NCI-H2029 treated with DMSO at 0.1 percent for 48 hours (cell line): ENCODE data around the gene PSMA8.
"Not testable (repeated sequence)": the region's sequence is repeated elsewhere in the genome, so short reads cannot be mapped to it uniquely, and the experiment has no call there.

Experiments
- DNase-seq: peaks from one replicate; lab custom pipeline; 2025; lab: John Stamatoyannopoulos, UW

PSMA8 gene

DNA sequence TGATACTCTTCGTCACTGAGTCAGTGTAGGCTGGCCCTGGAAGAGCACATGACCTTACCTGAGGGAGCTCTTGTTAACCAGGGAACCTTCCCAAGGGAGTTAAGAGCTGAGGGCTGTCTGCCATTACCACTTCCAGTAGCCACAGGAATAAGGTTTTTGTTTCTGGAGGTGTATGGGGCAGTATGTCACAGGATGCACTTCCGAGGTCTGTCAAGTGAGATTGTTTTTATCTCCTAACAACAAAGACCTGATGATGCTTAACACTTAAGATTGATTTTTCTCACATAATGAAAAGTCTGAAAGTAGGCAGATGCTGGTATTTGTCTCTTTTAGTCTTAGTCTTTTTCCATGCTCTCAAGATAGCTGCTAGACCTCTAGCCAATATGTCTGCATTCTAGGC lies 41.8 kb downstream of the PSMA8 start:
- DNase-seq, result no peak

DNA sequence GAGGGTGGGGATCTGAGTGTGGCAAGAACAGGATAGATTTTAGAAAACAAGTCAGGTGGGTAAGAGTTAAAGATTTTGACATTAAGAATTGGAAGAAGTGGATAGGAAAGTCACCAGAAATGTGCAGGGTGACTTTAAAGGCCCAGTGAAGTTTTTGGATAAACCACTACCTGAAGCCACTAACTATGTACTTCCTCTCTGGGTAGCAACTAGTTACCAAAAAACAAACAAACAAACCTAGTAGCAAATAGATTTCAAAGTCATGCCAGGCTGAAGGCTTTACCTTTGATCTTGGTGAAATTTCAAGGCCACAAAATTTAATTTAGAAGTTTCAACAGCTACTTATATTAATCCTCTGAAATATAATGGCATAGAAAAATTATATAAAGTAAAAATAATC lies 42.5 kb downstream of the PSMA8 start:
- DNase-seq, result no peak

GRCh38 chr18:26181343-26181826 lies 47.7 kb downstream of the PSMA8 start:
- DNase-seq, result no peak

- DNase-seq, result no peak
These were observed 49.9 kb downstream of the PSMA8 start for GRCh38 chr18:26183395-26184112.

DNA sequence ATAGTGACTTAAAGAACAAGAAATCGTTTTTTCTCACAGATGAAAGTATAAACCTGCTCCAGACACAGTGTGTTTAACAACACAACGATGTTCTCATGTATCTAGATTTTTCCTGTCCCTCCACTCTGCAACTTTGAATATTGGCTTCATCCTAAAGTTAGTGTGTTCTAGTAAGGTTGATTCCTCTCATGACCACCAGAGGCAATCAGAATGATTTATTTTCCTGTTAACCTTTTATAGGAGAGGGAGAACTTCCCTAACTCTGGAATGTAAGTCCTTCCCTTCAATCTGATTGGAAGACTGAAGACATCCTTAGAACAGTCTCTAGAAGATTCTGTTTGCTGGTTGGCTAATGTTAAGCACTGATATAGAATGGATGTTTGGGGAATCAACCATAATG lies 51.6 kb downstream of the PSMA8 start:
- DNase-seq, result no peak

DNA sequence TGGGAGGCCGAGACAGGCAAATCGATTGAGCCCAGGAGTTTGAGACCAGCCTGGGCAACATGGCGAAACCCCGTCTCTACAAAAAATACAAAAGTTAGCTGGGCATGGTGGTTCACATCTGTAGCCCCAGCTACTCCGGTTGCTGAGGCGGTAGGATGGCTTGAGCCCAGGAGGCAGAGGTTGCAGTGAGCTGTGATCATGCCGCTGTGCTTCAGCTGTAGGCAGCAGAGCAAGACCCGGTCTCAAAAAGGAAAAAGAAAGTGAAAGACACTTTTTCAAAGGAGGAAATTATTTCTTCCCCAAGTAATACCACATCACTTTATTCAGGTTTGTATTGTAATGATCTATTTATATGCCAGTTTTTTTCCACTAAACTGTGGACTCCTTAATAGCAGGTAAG lies 56.8 kb downstream of the PSMA8 start:
- DNase-seq, result no peak

DNA sequence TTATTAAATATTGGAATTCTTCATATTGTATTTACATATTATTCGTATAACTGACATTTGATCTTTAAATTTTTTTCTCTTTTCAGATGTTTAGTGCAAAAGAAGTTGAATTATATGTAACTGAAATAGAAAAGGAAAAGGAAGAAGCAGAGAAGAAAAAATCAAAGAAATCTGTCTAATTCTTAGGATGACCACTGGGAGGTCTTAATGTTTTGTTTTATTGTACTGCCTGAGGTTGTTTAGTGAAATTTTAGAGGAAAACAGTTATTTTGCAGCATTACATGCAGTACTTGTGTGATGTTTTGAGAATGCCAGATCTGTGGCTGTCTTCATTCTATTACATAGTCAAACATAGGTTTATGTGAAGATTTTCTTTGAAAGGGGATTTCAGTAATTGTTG lies 58.6 kb downstream of the PSMA8 start:
- DNase-seq, result no peak

- DNase-seq, result no peak
These were observed 62.9 kb downstream of the PSMA8 start for GRCh38 chr18:26196605-26197004.

DNA sequence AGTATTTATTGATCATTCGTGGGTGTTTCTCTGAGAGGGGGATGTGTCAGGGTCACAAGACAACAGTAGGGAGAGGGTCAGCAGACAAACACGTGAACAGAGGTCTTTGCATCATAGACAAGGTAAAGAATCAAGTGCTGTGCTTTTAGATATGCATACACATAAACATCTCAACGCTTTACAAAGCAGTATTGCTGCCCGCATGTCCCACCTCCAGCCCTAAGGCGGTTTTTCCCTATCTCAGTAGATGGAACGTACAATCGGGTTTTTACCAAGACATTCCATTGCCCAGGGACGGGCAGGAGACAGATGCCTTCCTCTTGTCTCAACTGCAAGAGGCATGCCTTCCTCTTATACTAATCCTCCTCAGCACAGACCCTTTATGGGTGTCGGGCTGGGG lies 68.3 kb downstream of the PSMA8 start:
- DNase-seq, result not testable (repeated sequence)

DNA sequence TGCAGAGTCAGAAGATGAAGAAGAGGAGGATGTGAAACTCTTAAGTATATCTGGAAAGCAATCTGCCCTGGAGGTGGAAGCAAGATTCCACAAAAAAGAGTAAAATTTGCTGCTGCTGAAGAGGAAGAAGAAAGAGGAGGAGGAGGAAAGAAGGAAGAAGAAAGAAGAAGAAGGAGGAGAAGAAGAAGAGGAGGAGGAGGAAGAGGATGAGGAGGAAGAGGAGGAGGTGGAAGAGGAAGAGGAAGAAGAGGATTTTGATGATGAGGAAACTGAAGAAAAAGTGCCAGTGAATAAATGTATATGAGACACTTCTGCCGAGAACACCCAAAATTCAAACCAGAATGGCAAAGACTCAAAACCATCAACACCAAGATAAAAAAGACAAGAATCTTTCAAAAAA lies 71.6 kb downstream of the PSMA8 start:
- DNase-seq, result no peak

DNA sequence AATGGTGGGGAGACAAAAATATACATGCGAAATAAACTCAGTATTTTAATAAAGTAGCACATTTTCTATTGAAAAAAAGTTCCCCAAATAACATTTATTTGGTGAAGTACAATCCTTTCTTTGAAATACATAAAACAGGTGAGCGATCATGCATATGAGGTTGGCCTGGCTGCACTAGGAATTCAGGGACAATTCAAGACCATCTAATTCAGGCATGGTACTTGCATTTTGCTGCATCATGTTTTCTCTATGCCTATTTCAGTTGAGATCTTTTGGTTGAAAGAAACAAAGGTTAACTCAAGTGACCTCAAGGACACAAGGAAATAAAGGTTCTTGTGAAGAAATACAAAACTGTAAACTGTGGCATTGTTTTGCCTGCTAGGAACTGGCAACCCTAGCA lies 72.8 kb downstream of the PSMA8 start:
- no peak for DNase-seq

DNA sequence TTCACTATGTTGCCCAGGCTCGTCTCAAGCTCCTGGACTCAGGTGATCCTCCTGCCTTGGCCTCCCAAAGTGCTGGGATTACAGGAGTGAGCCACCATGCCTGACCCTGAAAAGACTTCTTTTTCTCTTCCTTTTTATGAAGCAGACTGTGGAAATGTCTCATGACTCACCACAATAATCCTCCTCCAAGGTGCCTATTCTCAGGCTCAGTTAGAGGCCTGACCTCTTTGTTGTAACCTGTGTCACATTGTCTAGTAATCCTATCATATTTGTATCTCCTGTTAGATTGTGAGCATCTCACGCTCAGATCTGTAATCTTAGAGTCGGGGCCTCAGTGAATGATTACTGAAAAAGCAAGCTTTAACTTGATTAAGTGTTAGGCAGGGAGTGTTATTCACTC lies 74.3 kb downstream of the PSMA8 start:
- DNase-seq, result no peak

GRCh38 chr18:26208977-26209376 lies 75.3 kb downstream of the PSMA8 start:
- DNase-seq, result no peak

DNA sequence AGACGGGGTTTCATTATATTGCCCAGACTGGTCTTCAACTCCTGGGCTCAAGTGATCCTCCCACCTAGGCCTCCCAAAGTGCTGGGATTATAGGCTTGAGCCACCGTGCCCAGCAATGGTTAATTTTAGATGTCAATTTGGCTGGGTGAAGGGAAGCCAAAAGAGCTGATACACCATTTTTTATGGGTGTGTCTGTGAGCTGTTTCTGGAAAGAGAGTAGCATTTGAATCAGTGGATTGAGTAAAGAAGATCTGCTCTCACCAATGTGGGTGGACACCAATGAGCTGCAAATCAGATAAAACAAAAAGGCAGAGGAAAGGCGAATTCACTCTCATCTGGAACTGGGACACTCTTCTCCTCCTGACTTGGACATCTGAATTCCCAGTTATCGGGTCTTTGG lies 76.5 kb downstream of the PSMA8 start:
- DNase-seq, result no peak

- no peak for DNase-seq
These were observed 81.7 kb downstream of the PSMA8 start for GRCh38 chr18:26215247-26215970.

- DNase-seq, result no peak
These were observed 91.5 kb downstream of the PSMA8 start for GRCh38 chr18:26225022-26225693.

DNA sequence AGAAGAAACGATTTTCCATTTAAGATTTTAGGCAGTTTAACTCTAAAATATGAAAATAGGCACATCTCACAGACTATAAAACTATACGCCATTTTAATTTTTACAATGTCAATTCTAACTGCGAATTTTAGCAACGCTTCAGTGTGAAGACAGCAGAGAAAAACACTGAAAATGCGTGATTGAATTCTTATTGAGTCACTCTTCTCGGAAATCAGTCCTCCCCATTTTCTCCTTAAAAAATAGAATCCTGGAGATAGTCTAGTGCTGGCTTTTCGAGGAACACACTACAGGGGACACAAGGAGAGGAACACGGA lies 92.2 kb downstream of the PSMA8 start:
- no peak for DNase-seq

DNA sequence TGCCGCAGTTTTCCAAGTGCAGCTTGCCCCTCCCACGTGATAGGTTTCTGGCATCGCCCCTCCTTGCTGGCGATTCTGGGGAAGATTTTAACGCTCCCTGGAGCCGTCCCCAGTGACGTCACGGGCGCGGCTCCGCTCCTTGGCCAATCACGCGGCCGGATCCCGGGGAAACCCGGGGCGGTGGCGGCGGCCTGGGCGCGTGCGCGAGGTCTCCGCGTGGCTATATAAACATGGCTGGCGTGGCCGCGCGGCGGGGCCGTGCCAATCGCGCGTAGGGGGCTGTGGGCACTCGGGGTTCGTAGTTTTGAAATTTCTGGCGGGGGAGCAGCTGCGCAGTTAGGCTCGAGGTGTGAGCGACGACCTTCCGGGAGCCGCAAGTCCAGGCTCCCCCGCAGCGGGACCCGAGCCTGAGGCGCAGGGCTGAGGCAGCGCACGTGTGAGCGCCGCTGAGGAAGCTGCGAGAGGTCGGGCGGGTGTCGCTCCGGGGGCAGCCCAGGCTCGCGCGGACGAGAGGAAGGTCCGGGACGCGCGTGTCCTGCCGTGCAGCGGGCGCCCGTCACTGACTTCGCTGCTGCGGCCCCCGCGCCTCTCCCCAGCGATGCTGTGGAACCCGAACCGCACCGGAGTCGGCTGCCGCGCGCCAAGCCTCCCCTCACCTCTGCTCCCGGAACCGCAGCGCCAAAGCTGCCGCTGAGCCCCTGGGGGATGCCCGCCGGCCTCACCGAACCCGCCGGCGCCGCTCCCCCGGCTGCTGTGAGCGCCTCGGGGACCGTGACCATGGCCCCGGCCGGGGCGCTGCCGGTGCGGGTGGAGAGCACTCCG lies 92.8 kb downstream of the PSMA8 start, which contains the start of gene TAF4B:
TAF4B (plus strand) TSS at position 217 of the 822 bp plus-strand sequence; CDS start at position 706, 489 bp downstream.
- DNase-seq, result no peak

GRCh38 chr18:26227051-26227670 lies 93.5 kb downstream of the PSMA8 start:
- no peak for DNase-seq

DNA sequence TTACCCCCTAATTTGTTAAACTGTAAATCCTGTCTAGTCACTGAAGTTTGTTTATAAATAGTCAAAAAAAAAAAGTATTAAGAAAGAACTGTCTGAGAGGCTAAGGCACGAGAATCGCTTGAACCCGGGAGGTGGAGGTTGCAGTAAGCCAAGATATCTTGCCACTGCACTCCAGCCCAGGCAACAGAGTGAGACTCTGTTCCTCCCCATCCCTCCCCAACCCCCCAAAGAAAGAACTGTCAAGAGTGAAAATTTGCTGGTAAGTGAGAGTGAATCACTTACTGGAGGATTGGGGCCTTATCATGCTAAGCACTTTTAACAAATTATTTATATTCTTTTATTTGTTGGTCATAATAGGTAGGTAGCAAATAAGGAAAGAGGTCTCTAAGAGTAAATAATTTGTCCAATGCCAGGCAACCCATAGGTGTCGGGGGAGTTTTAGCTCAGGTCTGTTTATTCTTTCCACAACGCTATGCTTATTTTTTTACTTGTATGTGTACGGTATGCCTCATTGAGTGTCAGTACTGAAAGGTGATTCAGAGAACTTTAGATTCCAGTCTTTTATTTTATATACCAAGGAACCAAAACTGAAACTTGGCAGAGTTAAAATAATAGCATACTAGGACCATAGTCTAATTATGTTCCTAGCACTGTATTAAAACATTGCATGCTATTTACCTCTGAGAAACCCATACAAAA lies 95.0 kb downstream of the PSMA8 start:
- no peak for DNase-seq

DNA sequence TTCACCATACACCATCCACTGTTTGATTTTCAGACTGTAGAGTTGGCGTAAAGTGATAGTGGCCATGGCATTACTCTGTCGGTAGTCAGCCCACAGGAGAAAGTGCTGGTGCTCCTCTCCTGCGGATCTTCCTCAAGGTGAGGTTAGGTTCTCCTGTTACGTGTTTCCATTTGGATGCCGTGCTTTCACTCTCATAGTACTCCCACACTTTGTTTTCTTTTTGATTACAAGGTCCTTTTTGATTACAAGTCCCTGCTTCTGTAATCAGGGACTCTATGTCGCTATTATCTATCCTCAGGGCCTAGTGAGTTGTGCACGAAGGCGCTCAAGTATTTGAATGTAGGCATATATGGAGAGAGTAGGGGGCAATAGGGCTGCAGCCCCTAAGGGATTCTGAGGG lies 96.8 kb downstream of the PSMA8 start:
- DNase-seq, result no peak
